Lower leg skin (tissue), 4 donors: ENCODE results near the gene MYOZ1. TPM values are rescaled to one million over a fixed set of nuclear protein-coding genes. Genes with fewer than 3 reads are reported as not detected.

Experiments
- DNase-seq, 2 donors: peaks; one replicate each; pipeline ENCODE4 v3.0.0-alpha.2; 2019; ENCODE audit warnings: low spot score in 2 of 2
- H3K4me3 ChIP-seq: fragments of 200-600 bp; sonication (generic); 2 replicates; pipeline ENCODE4 v1.5.1; 2017; ENCODE audit warnings: mild to moderate bottlenecking, low read depth; ENCODE audit not compliant: poor library complexity, severe bottlenecking
- POLR2A ChIP-seq, 2 donors: fragments of 450-650 bp; IDR thresholded peaks; one replicate each; pipeline ENCODE4 v1.6.1; 2016 to 2017; ENCODE audit warnings: antibody characterized with exemption in 2 of 2, mild to moderate bottlenecking in 1 of 2, moderate library complexity in 1 of 2
- WGBS, 2 donors: methylation state at CpG; one replicate each; pipeline ENCODE4 v1.1.5; 2018; 5-methylcytosine and 5-hydroxymethylcytosine counted together
- intact Hi-C: fragments of 100-400 bp; cut with DNase I; formaldehyde crosslinking; loops from one replicate; pipeline ENCODE4 v1.15.0; 2023; ENCODE audit warnings: low total_unique reads
- total RNA-seq, 4 donors: library from RNA; depleted of rRNA; stranded (reverse); fragments of >200 nt; gene quantifications; one replicate each; pipeline ENCODE4 v1.1.0, GENCODE V29; 2016
- TF ChIP-seq, protein P1 (sequence below), 3 donors: fragments of 450-650 bp; IDR thresholded peaks; one replicate each; pipeline ENCODE4 v1.5.1; 2016; ENCODE audit warnings: antibody characterized with exemption in 3 of 3, mild to moderate bottlenecking in 3 of 3, moderate library complexity in 2 of 3

The MYOZ1 gene
- total RNA-seq, 4 donors from 2014 or later, result 0.27 to 1.4 (median 0.78) TPM; not detected in 1

GRCh38 chr10:73635781-73636180, 5.5 kb downstream of the MYOZ1 start:
- 40 to 63% methylated on average over 1 of the region's 1 CpG for WGBS, 2 donors
- no peak for DNase-seq
- intact Hi-C loops, result loop anchor here (5.0 kb wide), 1 partner anchor 1108 kb away; no protein-coding TSS in a partner anchor
- H3K4me3 ChIP-seq, result no peak overlapping the region
- no peak for TF ChIP-seq POLR2A (IDR thresholded peaks at IDR 0.05)
- TF ChIP-seq, protein P1, sequence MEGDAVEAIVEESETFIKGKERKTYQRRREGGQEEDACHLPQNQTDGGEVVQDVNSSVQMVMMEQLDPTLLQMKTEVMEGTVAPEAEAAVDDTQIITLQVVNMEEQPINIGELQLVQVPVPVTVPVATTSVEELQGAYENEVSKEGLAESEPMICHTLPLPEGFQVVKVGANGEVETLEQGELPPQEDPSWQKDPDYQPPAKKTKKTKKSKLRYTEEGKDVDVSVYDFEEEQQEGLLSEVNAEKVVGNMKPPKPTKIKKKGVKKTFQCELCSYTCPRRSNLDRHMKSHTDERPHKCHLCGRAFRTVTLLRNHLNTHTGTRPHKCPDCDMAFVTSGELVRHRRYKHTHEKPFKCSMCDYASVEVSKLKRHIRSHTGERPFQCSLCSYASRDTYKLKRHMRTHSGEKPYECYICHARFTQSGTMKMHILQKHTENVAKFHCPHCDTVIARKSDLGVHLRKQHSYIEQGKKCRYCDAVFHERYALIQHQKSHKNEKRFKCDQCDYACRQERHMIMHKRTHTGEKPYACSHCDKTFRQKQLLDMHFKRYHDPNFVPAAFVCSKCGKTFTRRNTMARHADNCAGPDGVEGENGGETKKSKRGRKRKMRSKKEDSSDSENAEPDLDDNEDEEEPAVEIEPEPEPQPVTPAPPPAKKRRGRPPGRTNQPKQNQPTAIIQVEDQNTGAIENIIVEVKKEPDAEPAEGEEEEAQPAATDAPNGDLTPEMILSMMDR (IDR thresholded peaks at IDR 0.05), result no peak

DNA sequence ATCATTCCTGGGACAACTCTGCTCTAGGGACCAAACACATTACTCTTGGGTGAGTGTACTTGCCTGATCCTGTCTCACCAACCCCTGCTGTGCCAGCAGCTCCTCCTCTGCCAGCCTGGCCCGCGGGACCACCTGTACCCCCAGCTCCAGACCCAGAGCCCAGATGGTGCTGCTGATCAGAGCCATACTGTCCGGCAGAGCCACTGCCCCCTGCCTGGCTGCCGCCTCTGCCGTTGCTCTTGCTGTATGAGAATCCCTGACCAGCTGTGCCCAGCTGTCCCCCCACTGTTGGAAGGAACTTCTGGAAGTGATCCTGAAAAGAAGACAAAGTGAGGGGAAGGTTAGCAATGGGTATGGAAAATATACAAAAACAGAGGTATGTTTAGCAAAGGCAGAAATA, 6.9 kb downstream of the MYOZ1 start:
- DNase-seq, result no peak
- 69 to 83% methylated on average over 5 of the region's 5 CpGs for WGBS, 2 donors
- no peak for TF ChIP-seq POLR2A (IDR thresholded peaks at IDR 0.05)
- TF ChIP-seq, protein P1 (IDR thresholded peaks at IDR 0.05), result no peak
- H3K4me3 ChIP-seq, result no peak overlapping the region
- intact Hi-C loops, result no loop called here

DNA sequence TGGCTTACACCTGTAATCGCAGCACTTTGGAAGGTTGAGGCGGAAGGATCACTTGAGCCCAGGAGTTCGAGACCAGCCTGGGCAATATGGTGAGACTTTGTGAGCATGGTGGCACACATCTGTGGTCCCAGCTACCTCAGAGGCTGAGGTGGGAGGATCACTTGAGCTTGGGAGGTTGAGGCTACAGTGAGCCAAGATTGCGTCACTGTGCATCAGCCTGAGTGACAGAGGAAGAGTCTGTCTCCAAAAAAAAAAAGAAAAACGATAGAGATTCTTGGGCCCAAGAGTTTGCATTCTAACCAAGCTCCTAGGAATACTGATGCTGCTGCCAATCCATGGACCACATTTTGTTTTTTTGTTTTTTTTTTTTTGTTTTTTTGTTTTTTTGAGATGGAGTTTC, 12.1 kb downstream of the MYOZ1 start:
- intact Hi-C loops, result loop anchor here (5.0 kb wide), 1 partner anchor 97 kb away; no protein-coding TSS in a partner anchor
- H3K4me3 ChIP-seq, result no peak overlapping the region
- TF ChIP-seq POLR2A (IDR thresholded peaks at IDR 0.05), result no peak
- TF ChIP-seq, protein P1 (IDR thresholded peaks at IDR 0.05), result no peak
- no peak for DNase-seq
- 86 to 93% methylated on average over 5 of the region's 5 CpGs for WGBS, 2 donors

DNA sequence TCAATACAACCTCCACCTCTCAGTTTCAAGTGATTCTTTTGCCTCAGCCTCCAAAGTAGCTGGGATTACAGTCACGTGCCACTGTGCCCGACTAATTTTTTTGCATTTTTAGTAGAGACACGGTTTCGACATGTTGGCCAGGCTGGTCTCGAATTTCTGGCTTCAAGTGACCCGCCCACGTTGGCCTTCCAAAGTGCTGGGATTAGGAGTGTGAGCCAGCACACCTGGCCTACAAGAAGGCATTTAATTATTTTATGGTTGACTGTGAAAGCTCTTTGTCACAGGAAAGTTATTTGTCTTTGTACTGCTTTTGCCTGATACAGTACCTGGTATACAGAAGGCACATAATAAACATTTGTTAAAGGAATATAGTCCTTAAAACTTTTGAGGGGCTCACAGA, 12.9 kb downstream of the MYOZ1 start:
- intact Hi-C loops, result loop anchor here (5.0 kb wide), 1 partner anchor 96 kb away; no protein-coding TSS in a partner anchor
- TF ChIP-seq, protein P1 (IDR thresholded peaks at IDR 0.05), result no peak
- no peak for TF ChIP-seq POLR2A (IDR thresholded peaks at IDR 0.05)
- no peak overlapping the region for H3K4me3 ChIP-seq
- 43 to 49% methylated on average over 7 of the region's 7 CpGs for WGBS, 2 donors
- DNase-seq, result no peak

DNA sequence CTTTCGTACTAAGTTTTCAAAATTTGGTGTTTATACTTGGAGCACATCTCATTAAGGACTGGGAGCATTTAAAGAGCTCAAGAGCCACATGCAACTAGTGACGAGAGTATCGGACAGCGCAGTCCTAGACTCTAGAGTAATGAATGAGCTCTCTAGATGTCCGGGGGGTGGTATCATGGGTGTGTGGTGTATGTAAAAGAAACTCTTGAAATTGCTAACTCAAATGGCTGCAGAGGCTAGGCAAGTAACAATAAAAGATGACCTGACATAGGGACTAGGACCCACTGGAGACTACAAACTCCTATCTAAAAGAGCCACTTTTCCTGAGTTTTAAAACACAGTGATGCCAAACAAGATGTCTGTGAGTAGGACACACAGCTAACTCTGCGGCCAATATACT, 14.0 kb downstream of the MYOZ1 start:
- H3K4me3 ChIP-seq, result no peak overlapping the region
- TF ChIP-seq, protein P1 (IDR thresholded peaks at IDR 0.05), result no peak
- no peak for TF ChIP-seq POLR2A (IDR thresholded peaks at IDR 0.05)
- no peak for DNase-seq
- 93 to 97% methylated on average over 6 of the region's 6 CpGs for WGBS, 2 donors
- intact Hi-C loops, result loop anchor here (5.0 kb wide), 1 partner anchor 95 kb away; no protein-coding TSS in a partner anchor
